HG02973 (cell line): ENCODE measurements around the gene KIF26B.

Source experiments
- ATAC-seq: cut with Tn5 transposase; IDR thresholded peaks from one replicate; pipeline ENCODE4 v1.9.1; 2021; ENCODE audit warnings: moderate library complexity; ENCODE audit not compliant: unreplicated experiment

The KIF26B gene

DNA sequence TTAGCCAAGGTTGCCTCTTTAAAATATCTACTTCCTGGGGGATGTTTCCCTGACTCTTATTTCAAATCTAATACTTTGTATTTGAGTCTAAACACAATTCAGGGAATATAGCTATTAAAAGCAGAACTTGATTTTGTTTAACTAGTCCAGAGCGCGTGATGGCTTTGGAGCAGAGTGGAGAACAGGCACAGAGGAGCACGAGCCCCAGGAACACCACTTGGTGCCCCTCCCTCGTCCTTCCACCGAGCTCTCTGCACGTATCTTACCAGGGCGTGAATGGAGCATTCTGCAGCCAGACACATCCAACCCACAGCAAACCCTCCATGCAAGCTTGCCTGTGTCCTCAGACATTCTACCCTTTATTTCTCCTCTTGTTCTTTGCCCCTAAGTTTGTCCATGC is 14.1 kb downstream of the KIF26B start:
- ATAC-seq, result no peak

DNA sequence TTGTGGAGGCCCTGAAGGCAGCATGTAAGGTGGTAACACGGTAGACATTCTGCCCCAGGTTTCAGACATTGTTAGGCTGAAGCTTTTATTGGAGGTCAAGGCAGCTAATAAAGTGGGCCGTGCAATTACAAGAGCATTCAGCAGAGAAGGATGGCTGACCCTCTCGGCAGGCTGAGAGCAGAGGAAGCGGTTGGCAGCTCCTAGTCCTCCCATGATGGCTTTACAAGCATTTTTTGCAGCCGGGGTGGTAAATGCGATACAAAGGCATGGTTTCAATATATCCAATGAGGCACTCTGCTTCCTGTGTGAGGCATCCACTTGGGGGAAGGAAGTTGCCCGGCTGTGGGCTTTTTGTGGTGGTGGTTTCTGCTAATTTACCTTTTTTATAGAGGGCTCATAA is 14.6 kb downstream of the KIF26B start:
- no peak for ATAC-seq

DNA sequence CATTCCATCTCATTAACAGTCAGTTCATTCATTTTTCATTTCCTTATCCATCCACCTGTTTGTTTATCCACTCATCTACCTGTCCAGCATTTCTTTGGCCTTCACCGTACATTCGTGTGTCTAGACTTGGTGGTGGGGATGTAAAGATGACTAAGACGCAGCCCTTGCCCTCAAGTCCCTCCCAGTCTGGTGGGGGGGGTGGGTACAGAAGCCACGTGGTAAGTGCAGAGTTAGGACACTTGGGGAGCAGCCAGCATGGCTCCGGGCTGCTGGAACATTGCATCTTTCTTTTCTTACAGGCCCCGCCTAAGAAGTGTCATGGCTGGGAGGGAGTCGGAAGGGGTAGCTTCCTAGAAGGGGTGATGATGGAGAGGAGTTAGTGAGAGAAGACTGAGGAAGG is 17.2 kb downstream of the KIF26B start:
- no peak for ATAC-seq

DNA sequence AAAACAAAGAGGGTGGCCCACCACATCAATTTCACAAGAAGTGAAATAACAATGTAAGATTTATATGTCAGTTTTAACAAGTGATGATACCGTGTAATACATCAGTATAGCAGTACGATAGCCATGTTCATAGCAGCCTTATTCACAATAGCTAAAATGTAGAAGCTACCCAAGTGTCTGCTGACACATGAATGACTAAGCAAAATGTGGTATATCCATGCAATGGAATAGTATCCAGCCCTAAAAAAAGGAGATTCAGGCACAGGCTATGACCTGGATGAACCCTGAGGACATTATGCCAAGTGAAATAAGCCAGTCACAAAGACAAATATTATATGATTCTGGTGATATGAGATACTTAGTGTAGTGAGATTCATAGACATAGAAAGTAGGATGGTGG is 18.0 kb downstream of the KIF26B start:
- ATAC-seq, result no peak

DNA sequence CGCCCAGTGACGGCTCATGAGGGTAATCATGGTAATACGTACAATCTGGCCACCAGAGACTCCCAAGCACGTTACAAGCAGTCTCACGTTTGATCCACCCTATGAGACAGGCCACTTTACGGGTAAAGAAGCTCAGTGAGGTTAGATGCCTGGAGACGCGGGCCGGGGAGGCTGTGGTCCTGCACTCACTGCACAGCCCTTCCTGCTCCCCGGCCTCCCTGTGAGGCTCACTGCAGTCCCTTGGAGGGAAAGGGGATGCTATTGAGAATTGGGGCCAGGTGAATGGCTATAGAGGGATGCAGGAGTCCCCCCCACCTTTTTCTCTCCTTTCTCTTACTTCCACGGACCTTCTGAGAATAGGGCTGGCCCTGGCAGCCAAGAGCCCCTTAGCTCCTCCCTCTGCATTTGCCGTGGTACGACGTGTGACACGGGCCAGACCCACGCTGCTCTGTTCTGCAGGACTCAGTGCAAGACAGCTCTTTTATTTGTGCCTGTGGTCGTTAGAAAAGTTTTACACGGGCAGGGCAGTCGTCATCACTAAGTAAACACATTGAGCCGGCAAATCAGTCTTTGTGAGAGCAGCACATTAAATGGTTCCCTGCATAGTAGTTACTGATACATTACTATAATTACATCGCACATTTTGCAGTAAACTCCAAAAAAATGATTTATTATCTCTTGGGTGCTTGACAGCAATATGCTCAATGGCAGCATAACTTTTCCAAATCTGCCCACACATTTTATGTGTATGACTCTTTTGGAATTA is 18.8 kb downstream of the KIF26B start:
- no peak for ATAC-seq

DNA sequence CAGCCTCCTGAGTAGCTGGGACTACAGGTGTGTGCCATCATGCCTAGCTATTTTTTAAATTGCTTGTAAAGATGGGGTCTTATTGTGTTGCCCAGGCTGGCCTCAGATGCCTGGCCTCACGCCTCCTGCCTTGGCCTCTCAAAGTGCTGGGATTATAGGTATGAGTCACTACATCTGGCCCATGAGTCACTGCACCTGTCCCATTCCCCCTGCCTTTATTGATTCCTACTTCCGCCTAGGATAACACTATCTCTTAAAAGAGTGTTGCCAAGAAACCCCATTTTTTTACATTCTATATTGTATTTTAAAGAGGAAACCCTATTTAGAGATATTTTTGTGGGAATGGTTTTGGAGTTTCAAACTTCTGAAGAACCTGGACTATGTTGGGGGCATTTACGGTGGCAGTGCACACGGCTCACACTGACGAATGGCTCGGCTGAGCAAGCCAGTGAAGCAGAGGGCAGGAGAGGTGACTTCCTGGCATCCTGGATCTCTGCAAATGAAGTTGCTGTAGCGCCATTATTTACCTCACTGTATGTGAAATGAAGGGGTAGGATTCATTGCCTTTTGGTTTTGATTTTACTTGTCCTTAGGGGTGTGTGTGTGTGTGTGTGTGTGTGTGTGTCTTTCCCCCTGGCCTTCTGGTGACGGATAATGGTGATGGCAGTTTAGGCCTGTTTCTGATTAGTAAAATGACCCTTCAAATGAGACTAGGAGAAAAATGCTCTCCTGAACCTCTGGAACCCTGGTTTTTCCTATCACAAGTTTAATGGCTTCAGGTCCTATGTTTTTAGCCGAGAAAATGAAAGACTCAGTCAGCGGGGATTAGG is 22.5 kb downstream of the KIF26B start:
- no peak for ATAC-seq

DNA sequence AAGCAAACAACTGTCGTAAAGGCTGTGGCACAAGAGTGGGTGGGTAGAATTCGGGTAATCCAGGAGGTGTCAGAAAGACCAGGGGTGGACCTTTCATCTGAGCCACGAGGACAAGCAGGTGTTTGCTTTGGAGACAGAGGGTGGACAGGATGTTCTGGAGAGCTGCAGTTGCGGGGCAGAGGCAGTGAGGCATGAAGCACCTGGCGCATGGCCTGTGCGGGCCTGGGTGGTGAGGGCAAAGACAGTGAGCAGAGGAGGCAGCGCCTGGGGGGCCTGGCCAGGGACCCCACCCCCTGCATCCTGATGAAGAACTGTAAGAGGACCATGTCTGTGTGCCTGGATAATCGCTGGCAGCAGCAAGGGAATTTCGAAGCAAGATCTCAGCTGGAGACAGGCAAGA is 24.9 kb downstream of the KIF26B start:
- ATAC-seq, result no peak

DNA sequence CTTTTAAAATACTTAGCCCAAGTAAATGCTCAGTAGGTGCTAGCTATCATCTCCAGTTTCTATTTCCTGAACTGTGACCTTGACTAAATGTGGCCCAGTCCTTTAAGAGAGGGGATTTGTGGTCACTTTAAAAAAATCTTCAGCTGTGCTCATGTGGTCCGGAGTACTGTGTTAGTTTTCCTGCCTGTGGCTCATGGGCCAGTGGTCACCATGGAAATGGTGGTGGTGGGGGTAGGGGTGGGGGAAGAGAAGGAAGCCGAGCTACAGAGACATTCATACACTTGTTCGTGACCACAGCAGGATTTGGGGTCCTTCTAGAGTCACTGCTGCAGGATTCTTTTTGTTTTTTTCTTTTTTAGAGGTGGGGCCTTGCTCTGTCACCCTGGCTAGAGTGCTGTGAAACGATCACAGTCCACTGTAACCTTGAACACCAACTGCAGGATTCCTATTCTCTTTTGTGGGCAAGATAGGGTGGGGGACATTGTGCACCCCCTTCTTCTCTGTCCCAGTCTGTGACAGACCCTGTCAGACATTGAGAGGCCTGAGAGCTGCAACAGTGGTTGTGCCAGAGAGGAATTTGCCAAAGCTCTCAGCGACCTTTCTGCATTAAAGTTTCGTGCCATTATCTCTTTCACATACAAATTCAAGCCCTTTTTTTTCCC is 25.8 kb downstream of the KIF26B start:
- ATAC-seq, result no peak

DNA sequence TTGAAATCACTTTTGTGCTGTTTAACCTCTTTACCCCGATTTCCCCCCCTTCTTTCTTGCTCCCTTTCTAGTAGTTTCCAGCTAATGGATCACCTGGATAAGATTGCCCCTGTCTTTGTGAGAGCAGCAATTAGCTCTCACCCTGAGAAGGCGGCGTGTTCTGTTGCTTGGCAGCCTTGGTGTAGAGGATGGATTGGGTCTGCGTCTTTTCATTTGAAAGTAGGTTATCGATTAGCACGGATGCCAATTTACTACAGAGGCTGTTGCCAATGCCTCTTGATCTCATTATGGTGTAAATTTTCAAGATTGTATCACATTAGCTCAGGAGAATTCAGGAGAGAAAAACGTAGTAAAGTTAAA is 26.4 kb downstream of the KIF26B start:
- ATAC-seq, result no peak

DNA sequence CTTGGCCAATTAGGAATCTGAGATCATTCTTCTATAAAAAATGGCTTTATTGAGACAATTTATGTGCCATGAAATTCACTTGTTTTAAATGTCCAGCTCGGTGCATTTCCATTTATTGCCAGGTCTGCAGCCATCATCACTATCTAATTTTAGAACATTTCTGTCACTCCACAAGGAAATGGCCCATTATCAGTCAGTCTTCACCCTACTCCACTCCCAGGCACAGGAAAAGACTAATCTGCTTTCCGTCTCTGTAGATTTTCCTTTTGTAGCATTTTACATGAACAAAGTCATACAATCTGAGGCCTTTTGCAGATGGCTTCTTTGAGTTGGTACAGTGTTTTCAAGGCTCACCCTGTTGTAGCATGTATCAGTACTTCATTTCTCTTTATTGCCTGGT is 27.2 kb downstream of the KIF26B start:
- no peak for ATAC-seq

DNA sequence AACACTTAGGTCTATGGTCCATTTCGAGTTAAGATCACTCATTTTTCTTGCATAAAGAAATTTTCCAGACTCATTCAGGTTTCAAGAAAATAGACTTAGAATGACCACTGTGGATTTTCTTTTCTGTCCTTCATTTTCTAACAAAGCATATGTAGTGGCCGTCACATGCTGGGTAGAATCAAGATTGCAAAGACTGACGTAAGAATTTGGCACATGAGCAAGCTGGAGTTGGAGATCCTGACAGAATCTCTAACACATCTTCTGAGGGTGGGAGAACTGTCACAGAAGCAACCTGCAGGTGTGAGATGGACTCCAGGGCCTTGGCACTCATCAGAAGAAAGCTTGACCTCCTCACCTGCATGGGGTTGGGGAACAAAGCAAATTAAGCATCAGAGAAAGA is 28.6 kb downstream of the KIF26B start:
- no peak for ATAC-seq

DNA sequence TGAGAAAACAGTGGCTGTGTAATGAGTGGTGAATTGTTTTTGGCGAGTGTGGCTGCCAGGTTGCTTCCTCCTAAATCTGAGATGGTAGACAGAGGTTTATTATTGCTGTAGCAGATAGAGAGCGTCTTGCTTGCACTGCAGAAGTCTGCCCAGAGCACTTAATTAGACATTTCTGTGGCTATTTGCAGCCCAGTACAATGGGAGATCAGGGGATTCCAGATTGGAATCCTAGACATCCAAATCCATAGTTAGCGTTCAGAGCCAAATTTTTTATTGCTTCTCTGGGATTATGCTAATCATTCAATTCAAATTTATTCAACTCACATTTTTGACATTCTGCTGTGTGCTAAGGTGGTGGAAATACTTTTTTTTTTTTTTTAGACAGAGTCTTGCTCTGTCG is 30.0 kb downstream of the KIF26B start:
- ATAC-seq, result no peak

DNA sequence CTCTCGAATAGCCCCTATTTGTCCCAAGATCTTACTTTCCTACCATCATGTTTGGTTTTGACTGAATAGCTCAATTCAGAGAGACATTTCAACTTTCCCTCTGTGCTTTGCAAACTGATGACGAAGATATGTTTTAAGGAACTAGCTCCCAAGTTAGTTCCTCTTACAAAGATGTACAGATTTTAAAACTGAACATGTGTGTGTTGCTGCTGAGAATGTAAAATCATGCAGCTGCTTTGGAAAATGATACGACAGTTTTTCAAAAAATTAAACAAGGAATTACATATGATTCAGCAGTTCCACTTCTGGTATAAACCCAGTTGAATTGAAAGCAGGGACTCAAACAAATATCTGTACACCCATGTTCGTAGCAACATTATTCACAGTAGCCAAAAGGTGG is 33.6 kb downstream of the KIF26B start:
- ATAC-seq, result no peak

DNA sequence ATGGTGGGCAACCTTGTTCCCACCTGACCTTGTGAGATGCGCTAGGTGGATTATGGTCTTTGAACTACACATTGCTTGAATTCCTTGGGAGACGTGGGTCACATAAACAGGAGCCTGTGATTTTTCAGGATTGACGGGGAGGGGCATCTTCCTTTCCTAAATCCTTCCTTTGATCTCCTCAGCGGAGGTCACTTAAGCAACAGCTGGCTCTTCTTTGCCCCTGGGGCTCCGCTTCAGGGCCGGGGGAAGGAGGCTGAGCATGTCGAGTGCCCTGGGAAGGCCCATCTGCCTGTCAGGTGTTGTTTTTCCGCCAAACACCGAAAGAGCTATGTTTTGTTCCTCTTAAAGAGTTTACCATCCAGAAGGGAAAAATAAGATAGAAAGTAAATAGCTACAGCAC is 40.6 kb downstream of the KIF26B start:
- ATAC-seq, result no peak

DNA sequence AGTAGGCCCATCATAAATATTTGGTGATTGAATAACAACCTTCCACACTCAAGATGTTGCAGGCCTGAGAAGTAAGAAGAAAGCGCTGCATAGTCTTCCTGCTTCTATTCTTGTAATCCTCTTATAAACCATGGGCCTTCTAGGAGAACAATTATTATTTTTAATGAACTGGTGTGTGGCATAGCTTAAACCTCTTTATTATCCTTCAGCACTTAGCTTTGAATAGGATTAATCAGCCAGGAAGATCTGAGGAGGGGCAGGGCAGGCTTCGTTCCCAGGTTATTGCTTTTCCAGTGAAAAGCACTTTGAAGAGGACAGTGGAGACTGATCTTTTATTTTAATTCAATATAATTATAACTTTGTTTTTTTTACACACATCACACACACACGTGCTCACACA is 42.3 kb downstream of the KIF26B start:
- ATAC-seq, result no peak

DNA sequence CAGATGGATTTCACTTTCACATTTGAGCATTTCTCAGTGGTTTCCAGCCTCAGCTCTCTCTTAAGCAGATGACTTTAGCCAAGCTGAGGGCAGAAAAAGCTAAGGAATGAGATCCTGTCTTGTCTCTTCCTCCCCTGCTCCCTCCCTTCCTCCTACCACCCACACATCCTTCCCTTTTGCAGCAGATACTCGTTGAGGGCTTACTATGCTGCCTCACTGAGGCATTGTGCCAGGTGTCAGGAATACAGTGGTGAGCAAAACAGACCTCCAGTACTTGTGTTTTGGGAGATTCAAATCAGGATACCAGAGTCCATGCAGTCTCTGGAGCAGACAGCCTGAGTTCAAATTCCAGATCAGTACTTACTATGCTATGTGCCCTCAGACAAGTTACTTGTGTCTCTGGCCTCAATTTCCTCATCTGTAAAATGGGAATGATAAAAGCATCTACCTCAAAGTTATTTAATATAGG is 43.2 kb downstream of the KIF26B start:
- no peak for ATAC-seq

DNA sequence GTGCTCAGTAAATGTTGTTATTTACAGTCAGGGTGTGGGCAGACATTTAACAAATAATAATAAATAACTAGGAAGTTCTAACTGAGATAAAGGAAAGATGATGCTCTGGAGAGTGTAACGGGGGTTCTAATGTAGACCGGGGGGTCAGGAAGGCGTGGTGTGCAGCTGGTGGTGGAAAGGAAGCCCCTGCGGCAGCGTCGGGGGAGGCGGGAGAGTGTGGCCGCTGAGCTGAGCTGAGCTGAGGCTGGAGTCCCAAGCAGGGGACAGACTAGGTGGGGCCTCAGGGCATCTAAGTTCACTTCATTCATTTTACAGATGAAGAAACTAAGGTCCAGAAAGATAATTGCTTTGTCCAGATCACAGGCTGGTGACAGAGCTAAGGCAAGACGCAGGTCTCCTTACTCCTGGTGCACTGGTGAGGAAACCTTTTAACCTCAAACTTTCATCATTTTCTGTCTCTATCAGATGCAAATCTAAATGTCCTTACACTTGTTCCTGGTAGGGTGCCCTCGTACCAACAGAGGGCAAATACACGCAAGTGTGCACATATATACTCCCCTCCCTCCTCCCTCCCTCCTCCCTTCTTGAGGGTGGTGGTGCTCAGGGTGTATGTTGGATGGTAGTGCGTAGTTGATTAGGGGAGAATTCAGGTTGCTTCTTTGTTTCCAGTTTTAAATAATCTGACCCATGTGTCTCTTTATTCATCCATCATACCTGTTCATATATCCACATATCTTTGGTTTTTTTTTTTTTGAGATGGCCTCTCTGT is 44.1 kb downstream of the KIF26B start:
- ATAC-seq, result no peak

DNA sequence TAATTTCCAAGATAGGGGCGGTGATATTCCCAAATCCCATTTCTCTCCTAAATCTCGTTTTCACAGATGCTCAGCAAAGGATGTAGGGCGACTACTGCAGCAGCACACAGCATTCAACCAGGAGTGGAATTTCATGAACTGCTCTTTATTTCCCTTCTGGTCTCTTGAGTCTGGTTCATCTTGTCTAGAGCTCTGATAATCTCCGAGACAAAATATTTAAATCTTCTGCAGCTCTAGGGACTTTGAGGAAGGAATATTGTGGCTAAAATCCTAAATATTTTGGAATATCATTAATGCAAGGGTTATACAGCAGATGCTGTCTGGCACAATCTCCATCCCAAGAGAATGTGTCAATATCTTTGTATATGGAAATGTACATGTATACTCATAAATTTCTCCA is 45.4 kb downstream of the KIF26B start:
- ATAC-seq, result no peak

DNA sequence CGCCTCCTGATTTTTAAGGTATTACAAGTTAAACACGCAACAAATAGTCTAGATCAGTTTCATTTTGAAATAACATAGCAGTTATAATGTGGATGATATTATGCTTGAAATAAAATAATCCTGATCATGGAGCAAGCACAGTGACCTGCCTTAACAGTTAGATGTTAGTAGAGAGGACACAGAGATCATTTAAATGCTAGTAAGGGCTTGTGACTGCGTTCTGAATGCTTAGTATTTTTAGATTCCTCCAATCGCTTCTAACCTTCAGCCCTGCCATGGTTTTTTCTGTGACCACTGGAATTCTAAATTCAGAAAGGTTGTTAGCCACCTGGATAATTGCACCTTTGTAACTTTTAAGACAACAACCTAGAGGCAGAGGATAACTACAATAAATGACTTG is 46.4 kb downstream of the KIF26B start:
- ATAC-seq, result no peak

DNA sequence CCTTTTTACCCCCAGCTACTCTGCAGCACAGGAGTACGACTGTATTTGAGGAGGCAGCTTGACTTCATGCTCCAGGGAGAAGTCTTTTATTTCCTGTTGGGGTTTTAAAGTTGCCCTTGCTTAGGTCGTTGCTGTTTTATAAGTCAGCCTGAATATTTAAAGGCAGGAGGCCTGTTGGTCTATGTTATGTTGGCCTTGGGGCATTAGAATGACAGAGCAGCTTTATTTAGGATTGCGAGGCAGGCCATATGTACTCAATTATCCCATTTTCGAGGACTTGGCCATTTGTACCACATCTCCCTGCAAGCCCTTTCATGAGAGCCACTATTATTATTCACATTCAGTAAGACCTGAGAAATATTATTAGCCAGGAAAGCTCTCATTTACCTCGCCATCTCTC is 47.0 kb downstream of the KIF26B start:
- ATAC-seq, result no peak

DNA sequence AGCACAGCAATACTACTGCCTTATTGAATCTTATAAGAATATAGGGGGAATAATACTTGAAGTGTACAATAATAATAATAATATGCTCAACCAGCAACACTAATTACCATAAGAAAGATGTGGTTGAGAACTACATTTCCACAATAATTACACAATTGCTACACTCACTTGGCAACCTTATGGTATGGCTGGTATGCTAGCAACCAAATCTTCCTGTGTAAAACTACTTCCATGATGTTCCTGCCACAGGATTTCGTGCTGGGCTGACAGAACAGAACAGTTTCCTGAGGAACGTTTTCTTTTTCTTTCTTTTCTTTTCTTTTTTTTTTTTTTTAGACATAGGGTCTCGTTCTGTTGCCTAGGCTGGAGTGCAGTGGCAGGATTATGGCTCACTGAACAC is 50.6 kb downstream of the KIF26B start:
- ATAC-seq, result no peak
